ENCODE data around the gene LMAN1L.
"Not testable (repeated sequence)": the region's sequence is repeated elsewhere in the genome, so short reads cannot be mapped to it uniquely, and the experiment has no call there.

GRCh38 chr15:74786081-74786480 lies 26.6 kb upstream of the LMAN1L start:
- TF ChIP-seq CTCF (IDR thresholded peaks at IDR 0.05; ENCODE audit: low read depth, low read length); EZH2phosphoT487 (IDR thresholded peaks at IDR 0.05; ENCODE audit: low read depth): not testable (repeated sequence)

Measured in OCI-LY3 (cell line).